H9 (cell line): ENCODE results near the gene NEDD4L. TPM values are rescaled to one million over a fixed set of nuclear protein-coding genes. Genes with fewer than 3 reads are reported as not detected.

Experiments used
- DNase-seq: peaks from one replicate; pipeline ENCODE4 v3.0.0-alpha.2; 2017
- H2AFZ ChIP-seq: one replicate; pipeline ENCODE4 v1.6.1; 2013; ENCODE audit warnings: mild to moderate bottlenecking, low read length, control low read depth, moderate library complexity
- H2AK5ac ChIP-seq: 2 replicates; pipeline ENCODE4 v1.6.1; 2013; ENCODE audit warnings: low read length, control low read depth, mixed read lengths; ENCODE audit not compliant: insufficient read length
- H2BK120ac ChIP-seq: one replicate; pipeline ENCODE4 v1.6.1; 2013; ENCODE audit warnings: low read depth, mild to moderate bottlenecking, low read length, control low read depth, inconsistent platforms; ENCODE audit not compliant: poor library complexity, severe bottlenecking
- H2BK12ac ChIP-seq: 2 replicates; pipeline ENCODE4 v1.6.1; 2013; ENCODE audit warnings: low read length, control low read depth, mixed read lengths, low read depth; ENCODE audit not compliant: insufficient read length
- H2BK15ac ChIP-seq: 2 replicates; pipeline ENCODE4 v1.6.1; 2013; ENCODE audit warnings: low read depth, low read length, control low read depth
- H2BK20ac ChIP-seq: one replicate; pipeline ENCODE4 v1.6.1; 2013; ENCODE audit warnings: low read depth, mild to moderate bottlenecking, low read length, control low read depth, inconsistent platforms; ENCODE audit not compliant: poor library complexity, severe bottlenecking
- H2BK5ac ChIP-seq: 2 replicates; pipeline ENCODE4 v1.6.1; 2013; ENCODE audit warnings: low read length, control low read depth, mixed read lengths; ENCODE audit not compliant: insufficient read length
- H3K14ac ChIP-seq: 2 replicates; pipeline ENCODE4 v1.6.1; 2013; ENCODE audit warnings: low read length, control low read depth; ENCODE audit not compliant: insufficient read depth
- H3K18ac ChIP-seq: 2 replicates; pipeline ENCODE4 v1.6.1; 2013; ENCODE audit warnings: low read depth, mild to moderate bottlenecking, mixed read lengths, low read length, control low read depth; ENCODE audit not compliant: insufficient read length
- H3K23ac ChIP-seq: 2 replicates; pipeline ENCODE4 v1.6.1; 2013; ENCODE audit warnings: low read length, control low read depth, mixed read lengths, low read depth; ENCODE audit not compliant: insufficient read length
- H3K23me2 ChIP-seq: 2 replicates; pipeline ENCODE4 v1.6.1; 2013; ENCODE audit warnings: low read depth, mild to moderate bottlenecking, mixed read lengths, low read length, control low read depth; ENCODE audit not compliant: insufficient read length, poor library complexity, severe bottlenecking
- H3K27ac ChIP-seq: 2 replicates; pipeline ENCODE4 v1.5.1; 2013; ENCODE audit warnings: low read length, control low read depth, mixed read lengths, low read depth; ENCODE audit not compliant: insufficient read length
- H3K27me3 ChIP-seq: 2 replicates; pipeline ENCODE4 v1.6.1; 2013; ENCODE audit warnings: low read length, control low read depth, inconsistent platforms; ENCODE audit not compliant: insufficient read depth
- H3K4ac ChIP-seq: 2 replicates; pipeline ENCODE4 v1.6.1; 2013; ENCODE audit warnings: low read depth, mild to moderate bottlenecking, control low read depth, inconsistent platforms, low read length, moderate library complexity
- H3K4me1 ChIP-seq: 2 replicates; pipeline ENCODE4 v1.6.1; 2013; ENCODE audit warnings: low read length, control low read depth, inconsistent platforms; ENCODE audit not compliant: insufficient read depth
- H3K4me2 ChIP-seq: 2 replicates; pipeline ENCODE4 v1.6.1; 2013; ENCODE audit warnings: low read length, control low read depth, mixed read lengths; ENCODE audit not compliant: insufficient read length, insufficient read depth
- H3K56ac ChIP-seq: 2 replicates; pipeline ENCODE4 v1.6.1; 2013; ENCODE audit warnings: low read depth, mild to moderate bottlenecking, mixed read lengths, low read length, control low read depth; ENCODE audit not compliant: insufficient read length
- H3K79me1 ChIP-seq: 2 replicates; pipeline ENCODE4 v1.6.1; 2013; ENCODE audit warnings: low read depth, mild to moderate bottlenecking, moderate library complexity, low read length, control low read depth, inconsistent platforms; ENCODE audit not compliant: insufficient read depth, poor library complexity, severe bottlenecking
- H3K79me2 ChIP-seq: 2 replicates; pipeline ENCODE4 v1.6.1; 2013; ENCODE audit warnings: low read length, control low read depth, inconsistent platforms; ENCODE audit not compliant: insufficient read depth
- H3K9ac ChIP-seq: 2 replicates; pipeline ENCODE4 v1.6.1; 2013; ENCODE audit warnings: low read length, control low read depth, mixed read lengths; ENCODE audit not compliant: insufficient read length; ENCODE audit errors: extremely low read depth
- H3K9me3 ChIP-seq: one replicate; pipeline ENCODE4 v1.6.1; 2013; ENCODE audit warnings: low read depth, low read length, inconsistent platforms; ENCODE audit not compliant: control insufficient read depth
- H3T11ph ChIP-seq: one replicate; pipeline ENCODE4 v1.6.1; 2013; ENCODE audit warnings: mild to moderate bottlenecking, low read length, control low read depth, inconsistent platforms
- H4K20me1 ChIP-seq: one replicate; pipeline ENCODE4 v1.6.1; 2013; ENCODE audit not compliant: control insufficient read depth, insufficient read length, insufficient read depth
- H4K5ac ChIP-seq: 2 replicates; pipeline ENCODE4 v1.6.1; 2013; ENCODE audit warnings: low read depth, mild to moderate bottlenecking, mixed read lengths, low read length, control low read depth; ENCODE audit not compliant: insufficient read length
- H4K8ac ChIP-seq: replicated peaks from 2 replicates; pipeline ENCODE4 v1.6.1; 2013; ENCODE audit warnings: low read length, control low read depth, mixed read lengths, low read depth; ENCODE audit not compliant: insufficient read length
- H4K91ac ChIP-seq: 2 replicates; pipeline ENCODE4 v1.6.1; 2013; ENCODE audit warnings: low read depth, mild to moderate bottlenecking, moderate library complexity, mixed read lengths, low read length, control low read depth; ENCODE audit not compliant: insufficient read length
- H3K27ac Mint-ChIP-seq, 3 experiments: 2 replicates in 2 of 3; 3 replicates in 1 of 3; pipeline ENCODE4 v1.8.0; 2020 to 2021; ENCODE audit warnings: mixed read lengths in 3 of 3, mild to moderate bottlenecking in 1 of 3, moderate library complexity in 1 of 3
- H3K27me3 Mint-ChIP-seq: 2 replicates; pipeline ENCODE4 v1.8.0; 2021; ENCODE audit warnings: low read depth, mild to moderate bottlenecking, moderate library complexity, mixed read lengths
- H3K36me3 Mint-ChIP-seq, 3 experiments: 2 replicates in 2 of 3; 3 replicates in 1 of 3; pipeline ENCODE4 v1.8.0; 2020 to 2021; ENCODE audit warnings: low read depth in 3 of 3, mixed read lengths in 3 of 3; ENCODE audit not compliant: insufficient read depth in 1 of 3
- H3K4me1 Mint-ChIP-seq, 2 experiments: 2 replicates each; pipeline ENCODE4 v1.8.0; 2020; ENCODE audit warnings: mixed read lengths in 2 of 2
- H3K4me3 Mint-ChIP-seq, 2 experiments: 2 replicates in 1 of 2; 3 replicates in 1 of 2; pipeline ENCODE4 v1.8.0; 2020 to 2021; ENCODE audit warnings: mild to moderate bottlenecking in 2 of 2, mixed read lengths in 2 of 2, moderate library complexity in 1 of 2
- H3K9me3 Mint-ChIP-seq, 2 experiments: 2 replicates in 1 of 2; 3 replicates in 1 of 2; pipeline ENCODE4 v1.8.0; 2020; ENCODE audit warnings: mild to moderate bottlenecking in 2 of 2, mixed read lengths in 2 of 2, moderate library complexity in 1 of 2
- WGBS: extraction: QIAGEN DNeasy Blood & Tissue Kit; methylation state at CpG from one replicate; pipeline ENCODE4 v1.1.7; 2013; ENCODE audit warnings: missing lambda C conversion rate, low lambda C conversion rate, mixed read lengths; ENCODE audit not compliant: insufficient read length; ENCODE audit errors: extremely low coverage; 5-methylcytosine and 5-hydroxymethylcytosine counted together
- total RNA-seq: library from RNA; stranded (reverse); gene quantifications from 2 replicates; pipeline ENCODE4 v1.2.1, GENCODE V29; 2021
- TF ChIP-seq, protein P1 (sequence below): fragments of 200-600 bp; sonication (generic); conservative IDR thresholded peaks from 3 replicates; pipeline ENCODE4 v1.8.0; 2021; ENCODE audit warnings: antibody characterized with exemption, mild to moderate bottlenecking

Gene NEDD4L
- total RNA-seq, 1 experiment from 2014 or later: 76.3 TPM

DNA sequence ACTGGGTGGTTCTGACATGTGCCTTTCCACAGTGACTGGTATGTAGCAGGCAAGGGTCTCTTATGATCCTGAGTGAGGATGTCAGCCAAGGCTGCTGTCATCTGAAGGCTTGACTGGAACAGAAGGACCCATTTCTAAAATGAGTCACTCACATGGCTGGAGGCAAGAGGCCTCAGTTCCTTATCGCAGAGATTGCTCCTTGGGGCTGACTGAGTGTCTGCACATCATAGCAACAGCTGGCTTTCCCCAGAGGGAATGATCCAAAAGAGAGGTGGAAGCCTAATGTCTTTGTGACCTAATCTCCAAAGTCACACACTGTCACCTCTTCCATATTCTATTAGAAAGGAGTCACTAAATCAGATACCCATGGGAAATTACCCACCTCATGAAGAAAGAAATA, 114.0 kb downstream of the NEDD4L start:
- no peak overlapping the region for H2AK5ac ChIP-seq
- H3K56ac ChIP-seq: no peak overlapping the region
- H3K9ac ChIP-seq: no peak overlapping the region
- no peaks in the 10 kb centered on the region for H3K79me2 ChIP-seq
- no peak overlapping the region for H2BK15ac ChIP-seq
- H2BK12ac ChIP-seq: no peak overlapping the region
- H2BK20ac ChIP-seq: no peak overlapping the region
- no peak overlapping the region for H3K27ac Mint-ChIP-seq
- no peaks in the 10 kb centered on the region for H3K4me1 ChIP-seq
- H3K4me3 Mint-ChIP-seq: no peak overlapping the region
- no peak overlapping the region for H2AFZ ChIP-seq
- H3K18ac ChIP-seq: no peak overlapping the region
- H3K9me3 Mint-ChIP-seq: no peaks in the 10 kb centered on the region
- no peak overlapping the region for H3K4me2 ChIP-seq
- H3K9me3 ChIP-seq: no peaks in the 10 kb centered on the region
- no peak overlapping the region for H3K23ac ChIP-seq
- H2BK5ac ChIP-seq: no peak overlapping the region
- H4K8ac ChIP-seq: no peak overlapping the region
- no peaks in the 10 kb centered on the region for H3K36me3 Mint-ChIP-seq
- no peak overlapping the region for H3K27ac ChIP-seq
- H4K20me1 ChIP-seq: no peaks in the 10 kb centered on the region
- peaks cover 11 to 15% of the 10 kb centered on the region in 2 experiments for H3K4me1 Mint-ChIP-seq
- no peaks in the 10 kb centered on the region for H3K27me3 Mint-ChIP-seq
- H4K91ac ChIP-seq: no peak overlapping the region
- TF ChIP-seq, protein P1, sequence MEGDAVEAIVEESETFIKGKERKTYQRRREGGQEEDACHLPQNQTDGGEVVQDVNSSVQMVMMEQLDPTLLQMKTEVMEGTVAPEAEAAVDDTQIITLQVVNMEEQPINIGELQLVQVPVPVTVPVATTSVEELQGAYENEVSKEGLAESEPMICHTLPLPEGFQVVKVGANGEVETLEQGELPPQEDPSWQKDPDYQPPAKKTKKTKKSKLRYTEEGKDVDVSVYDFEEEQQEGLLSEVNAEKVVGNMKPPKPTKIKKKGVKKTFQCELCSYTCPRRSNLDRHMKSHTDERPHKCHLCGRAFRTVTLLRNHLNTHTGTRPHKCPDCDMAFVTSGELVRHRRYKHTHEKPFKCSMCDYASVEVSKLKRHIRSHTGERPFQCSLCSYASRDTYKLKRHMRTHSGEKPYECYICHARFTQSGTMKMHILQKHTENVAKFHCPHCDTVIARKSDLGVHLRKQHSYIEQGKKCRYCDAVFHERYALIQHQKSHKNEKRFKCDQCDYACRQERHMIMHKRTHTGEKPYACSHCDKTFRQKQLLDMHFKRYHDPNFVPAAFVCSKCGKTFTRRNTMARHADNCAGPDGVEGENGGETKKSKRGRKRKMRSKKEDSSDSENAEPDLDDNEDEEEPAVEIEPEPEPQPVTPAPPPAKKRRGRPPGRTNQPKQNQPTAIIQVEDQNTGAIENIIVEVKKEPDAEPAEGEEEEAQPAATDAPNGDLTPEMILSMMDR: no peak
- no peaks in the 10 kb centered on the region for H3K79me1 ChIP-seq
- no peak for DNase-seq
- no peak overlapping the region for H3K4ac ChIP-seq
- H2BK120ac ChIP-seq: no peak overlapping the region
- H3T11ph ChIP-seq: no peak overlapping the region
- no peaks in the 10 kb centered on the region for H3K23me2 ChIP-seq
- H3K27me3 ChIP-seq: no peaks in the 10 kb centered on the region
- H4K5ac ChIP-seq: no peak overlapping the region
- H3K14ac ChIP-seq: no peak overlapping the region
- no CpG with 5 or more reads among the region's 1 CpG for WGBS
